ENCODE measurements around the gene TRIM17. TPM values are rescaled to one million over a fixed set of nuclear protein-coding genes. Genes with fewer than 3 reads are reported as not detected.

Gene TRIM17
- total RNA-seq, 2 experiments from 2014 or later: 0.13 TPM; not detected in 1

GRCh38 chr1:228372183-228373003 lies 44.3 kb downstream of the TRIM17 start:
- TF ChIP-seq EZH2phosphoT487 (IDR thresholded peaks at IDR 0.05; ENCODE audit: borderline replicate concordance, low read depth, low read length): no peak
- no peak for TF ChIP-seq CTCF (conservative IDR thresholded peaks at IDR 0.05; ENCODE audit: low read length)
- ChIA-PET POLR2A (no interaction called here), CTCF (ENCODE audit: unreplicated experiment) (no interaction called here)
- Histone ChIP-seq H3K36me3 (ENCODE audit: insufficient read depth, low read length) (no peaks in the 10 kb centered on the region), H3K4me2 (ENCODE audit: low read length) (no peak overlapping the region), H3K9me3 (ENCODE audit: low read length) (no peaks in the 10 kb centered on the region), H3K27ac (ENCODE audit: low read depth, low read length, poor library complexity, severe bottlenecking) (no peak overlapping the region), H3K9me2 (ENCODE audit: insufficient read depth, low read length) (no peaks in the 10 kb centered on the region), H4K20me1 (ENCODE audit: insufficient read depth, low read length) (no peaks in the 10 kb centered on the region; the same call in 1 of the 2 replicates), H2AFZ (ENCODE audit: low read length) (no peak overlapping the region), H3K79me2 (ENCODE audit: insufficient read depth, low read depth, low read length) (no peaks in the 10 kb centered on the region), H3K4me3 (ENCODE audit: low read depth, low read length, poor library complexity, severe bottlenecking) (no peak overlapping the region), H3K4me1 (ENCODE audit: insufficient read depth, low read length, poor library complexity, severe bottlenecking) (peaks cover 8% of the 10 kb centered on the region)
- DNase-seq (ENCODE audit: low spot score): no peak
- BruUV-seq (replicated peaks): no TSS peak
- intact Hi-C loops (cut with micrococcal nuclease; ENCODE audit: unreplicated experiment): no loop called here

GRCh38 chr1:228371741-228372182 lies 44.9 kb downstream of the TRIM17 start:
- Histone ChIP-seq H3K9me3 (ENCODE audit: low read length) (no peaks in the 10 kb centered on the region), H3K27ac (ENCODE audit: low read depth, low read length, poor library complexity, severe bottlenecking) (no peak overlapping the region), H3K79me2 (ENCODE audit: insufficient read depth, low read depth, low read length) (no peaks in the 10 kb centered on the region), H3K9me2 (ENCODE audit: insufficient read depth, low read length) (no peaks in the 10 kb centered on the region), H3K4me2 (ENCODE audit: low read length) (no peak overlapping the region), H3K4me3 (ENCODE audit: low read depth, low read length, poor library complexity, severe bottlenecking) (no peak overlapping the region), H3K4me1 (ENCODE audit: insufficient read depth, low read length, poor library complexity, severe bottlenecking) (peaks cover 8% of the 10 kb centered on the region), H2AFZ (ENCODE audit: low read length) (no peak overlapping the region), H3K36me3 (ENCODE audit: insufficient read depth, low read length) (no peaks in the 10 kb centered on the region), H4K20me1 (ENCODE audit: insufficient read depth, low read length) (no peaks in the 10 kb centered on the region; the same call in 1 of the 2 replicates)
- intact Hi-C loops (cut with micrococcal nuclease; ENCODE audit: unreplicated experiment): no loop called here
- CTCF ChIA-PET (ENCODE audit: unreplicated experiment): no interaction called here
- POLR2A ChIA-PET: no interaction called here
- DNase-seq (ENCODE audit: low spot score): no peak
- TF ChIP-seq EZH2phosphoT487 (IDR thresholded peaks at IDR 0.05; ENCODE audit: borderline replicate concordance, low read depth, low read length) (no peak), CTCF (conservative IDR thresholded peaks at IDR 0.05; ENCODE audit: low read length) (no peak)
- BruUV-seq (replicated peaks): no TSS peak
